ENCODE results near the gene IL12RB1. TPM values are rescaled to one million over a fixed set of nuclear protein-coding genes. Genes with fewer than 3 reads are reported as not detected.

The IL12RB1 gene
- total RNA-seq, 2 donors from 2014 or later = not detected

DNA sequence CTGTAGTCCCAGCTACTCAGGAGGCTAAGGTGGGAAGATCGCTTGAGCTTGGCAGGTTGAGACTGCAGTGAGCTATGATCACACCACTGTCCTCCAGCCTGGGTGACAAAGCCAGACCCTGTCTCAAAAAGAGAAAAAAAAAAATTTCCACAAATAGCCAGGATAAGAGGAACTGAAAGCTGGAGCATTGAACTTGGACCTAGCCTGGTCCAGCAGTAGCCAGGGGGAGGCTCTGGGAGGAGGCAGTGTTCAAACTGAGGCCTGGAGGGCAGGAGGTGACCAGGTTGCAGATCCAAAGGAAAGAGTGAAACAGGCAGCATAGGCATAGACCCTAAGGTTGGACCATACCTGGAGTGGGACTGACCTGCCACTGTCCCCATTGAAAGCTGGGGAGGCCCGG lies 39.4 kb upstream of the IL12RB1 start:
- no peak overlapping the region for H3K4me3 ChIP-seq (ENCODE audit: low read length)
- no peak overlapping the region for H3K27ac Mint-ChIP-seq
- TF ChIP-seq, protein P1, sequence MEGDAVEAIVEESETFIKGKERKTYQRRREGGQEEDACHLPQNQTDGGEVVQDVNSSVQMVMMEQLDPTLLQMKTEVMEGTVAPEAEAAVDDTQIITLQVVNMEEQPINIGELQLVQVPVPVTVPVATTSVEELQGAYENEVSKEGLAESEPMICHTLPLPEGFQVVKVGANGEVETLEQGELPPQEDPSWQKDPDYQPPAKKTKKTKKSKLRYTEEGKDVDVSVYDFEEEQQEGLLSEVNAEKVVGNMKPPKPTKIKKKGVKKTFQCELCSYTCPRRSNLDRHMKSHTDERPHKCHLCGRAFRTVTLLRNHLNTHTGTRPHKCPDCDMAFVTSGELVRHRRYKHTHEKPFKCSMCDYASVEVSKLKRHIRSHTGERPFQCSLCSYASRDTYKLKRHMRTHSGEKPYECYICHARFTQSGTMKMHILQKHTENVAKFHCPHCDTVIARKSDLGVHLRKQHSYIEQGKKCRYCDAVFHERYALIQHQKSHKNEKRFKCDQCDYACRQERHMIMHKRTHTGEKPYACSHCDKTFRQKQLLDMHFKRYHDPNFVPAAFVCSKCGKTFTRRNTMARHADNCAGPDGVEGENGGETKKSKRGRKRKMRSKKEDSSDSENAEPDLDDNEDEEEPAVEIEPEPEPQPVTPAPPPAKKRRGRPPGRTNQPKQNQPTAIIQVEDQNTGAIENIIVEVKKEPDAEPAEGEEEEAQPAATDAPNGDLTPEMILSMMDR (conservative IDR thresholded peaks at IDR 0.05) = no peak
- no peak for DNase-seq
- no peaks in the 10 kb centered on the region for H3K4me1 ChIP-seq (ENCODE audit: control insufficient read depth, insufficient read depth, low read length)
- H3K27me3 Mint-ChIP-seq (ENCODE audit: insufficient read depth) = no peaks in the 10 kb centered on the region
- H3K27me3 ChIP-seq (ENCODE audit: control insufficient read depth, insufficient read depth, low read length, poor library complexity, severe bottlenecking) = no peaks in the 10 kb centered on the region
- peaks cover 34% of the 10 kb centered on the region for H3K36me3 ChIP-seq (ENCODE audit: control insufficient read depth, insufficient read depth, low read length)
- no peaks in the 10 kb centered on the region for H3K9me3 Mint-ChIP-seq
- H3K9ac ChIP-seq (ENCODE audit: extremely low read depth, low read length, poor library complexity, severe bottlenecking) = no peak overlapping the region
- H3K4me1 Mint-ChIP-seq = no peaks in the 10 kb centered on the region
- 96 to 100% methylated on average over 2 of the region's 2 CpGs for WGBS, 2 experiments (ENCODE audit: insufficient coverage in 1 of 2, insufficient read length in 1 of 2)
- H3K4me3 Mint-ChIP-seq = no peak overlapping the region
- H3K9me3 ChIP-seq (ENCODE audit: control insufficient read depth, low read length) = no peaks in the 10 kb centered on the region
- no peak overlapping the region for H3K27ac ChIP-seq (ENCODE audit: low read depth, low read length)
- peaks cover 46% of the 10 kb centered on the region for H3K36me3 Mint-ChIP-seq (ENCODE audit: low read depth)

DNA sequence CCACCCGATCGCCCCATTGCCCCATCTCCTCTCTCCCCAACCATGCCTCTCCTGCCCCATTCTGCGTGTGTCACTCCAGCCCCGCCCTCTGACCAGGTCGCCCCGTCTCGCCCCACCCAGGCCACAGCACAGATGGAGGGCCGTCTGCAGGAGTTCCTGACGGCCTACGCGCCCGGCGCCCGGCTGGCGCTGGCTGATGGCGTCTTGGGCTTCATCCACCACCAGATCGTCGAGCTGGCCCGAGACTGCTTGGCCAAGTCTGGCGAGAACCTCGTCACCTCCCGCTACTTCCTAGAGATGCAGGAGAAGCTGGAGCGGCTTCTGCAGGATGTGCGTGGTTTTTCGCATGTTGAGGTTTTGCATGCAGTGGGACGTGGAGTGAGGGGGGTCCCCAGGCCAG lies 37.1 kb upstream of the IL12RB1 start:
- peaks cover 4% of the 10 kb centered on the region for H3K4me1 Mint-ChIP-seq
- peaks cover 20% of the 10 kb centered on the region for H3K36me3 ChIP-seq (ENCODE audit: control insufficient read depth, insufficient read depth, low read length)
- DNase-seq = no peak
- H3K9me3 ChIP-seq (ENCODE audit: control insufficient read depth, low read length) = no peaks in the 10 kb centered on the region
- H3K4me3 Mint-ChIP-seq = no peak overlapping the region
- peaks cover 2% of the 10 kb centered on the region for H3K27me3 Mint-ChIP-seq (ENCODE audit: insufficient read depth)
- H3K9ac ChIP-seq (ENCODE audit: extremely low read depth, low read length, poor library complexity, severe bottlenecking) = no peak overlapping the region
- H3K36me3 Mint-ChIP-seq (ENCODE audit: low read depth) = peaks cover 31% of the 10 kb centered on the region
- WGBS, 2 experiments (ENCODE audit: insufficient coverage in 1 of 2, insufficient read length in 1 of 2) = 91 to 93% methylated on average over 12 to 26 of the region's 26 CpGs
- H3K4me3 ChIP-seq (ENCODE audit: low read length) = no peak overlapping the region
- no peak overlapping the region for H3K27ac ChIP-seq (ENCODE audit: low read depth, low read length)
- no peaks in the 10 kb centered on the region for H3K9me3 Mint-ChIP-seq
- H3K4me1 ChIP-seq (ENCODE audit: control insufficient read depth, insufficient read depth, low read length) = no peaks in the 10 kb centered on the region
- no peak overlapping the region for H3K27ac Mint-ChIP-seq
- TF ChIP-seq, protein P1 (conservative IDR thresholded peaks at IDR 0.05) = no peak
- H3K27me3 ChIP-seq (ENCODE audit: control insufficient read depth, insufficient read depth, low read length, poor library complexity, severe bottlenecking) = no peaks in the 10 kb centered on the region

DNA sequence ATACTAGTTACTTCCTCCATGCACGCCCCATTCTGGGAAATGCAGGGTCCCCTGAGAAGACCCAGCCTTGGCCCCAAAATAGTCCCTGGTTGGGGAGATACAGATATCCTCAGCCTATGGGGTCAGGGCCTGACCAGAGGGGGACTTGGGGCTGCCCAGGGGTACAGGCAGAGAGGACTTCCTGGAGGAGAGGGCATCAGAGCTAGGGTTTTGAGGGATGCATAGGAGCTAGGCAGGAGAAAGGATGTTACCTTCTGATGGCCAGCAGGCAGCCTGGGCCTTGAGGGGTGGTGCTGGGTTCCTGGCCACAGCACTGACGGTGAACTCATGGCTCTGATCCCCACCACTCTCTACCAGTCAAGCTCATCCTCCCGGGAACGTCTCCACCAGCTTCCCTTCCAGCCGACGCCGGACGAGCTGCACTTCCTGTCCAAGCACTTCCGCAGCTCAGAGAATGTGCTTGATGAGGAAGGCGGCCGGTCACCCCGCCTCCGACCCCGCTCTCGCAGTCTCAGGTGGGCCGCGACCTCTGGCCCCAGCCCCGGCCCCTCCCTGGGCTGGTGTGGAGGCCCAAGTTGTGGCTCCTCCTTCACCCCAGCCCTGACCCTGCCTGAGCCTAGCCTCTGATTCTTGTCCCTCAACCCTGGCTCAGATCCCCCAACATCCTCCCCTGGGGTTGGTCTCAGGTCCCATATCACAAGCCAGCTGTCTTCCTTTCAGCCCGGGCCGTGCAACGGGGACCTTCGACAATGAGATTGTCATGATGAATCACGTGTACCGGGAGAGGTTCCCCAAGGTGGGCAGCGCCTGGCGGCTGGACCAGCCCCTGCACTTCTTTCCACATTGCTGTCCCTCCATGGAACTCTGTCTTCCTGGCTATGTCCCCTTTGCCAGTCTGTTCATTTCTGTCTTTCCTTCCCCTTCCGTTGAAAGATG lies 36.4 kb upstream of the IL12RB1 start:
- Mint-ChIP-seq H3K27me3 (ENCODE audit: insufficient read depth) (peaks cover 5% of the 10 kb centered on the region), H3K36me3 (ENCODE audit: low read depth) (peaks cover 25% of the 10 kb centered on the region), H3K4me1 (peaks cover 6% of the 10 kb centered on the region), H3K9me3 (no peaks in the 10 kb centered on the region), H3K27ac (no peak overlapping the region), H3K4me3 (no peak overlapping the region)
- no peak overlapping the region for H3K4me3 ChIP-seq (ENCODE audit: low read length)
- no peak overlapping the region for H3K9ac ChIP-seq (ENCODE audit: extremely low read depth, low read length, poor library complexity, severe bottlenecking)
- DNase-seq = no peak
- no peak overlapping the region for H3K27ac ChIP-seq (ENCODE audit: low read depth, low read length)
- no peaks in the 10 kb centered on the region for H3K4me1 ChIP-seq (ENCODE audit: control insufficient read depth, insufficient read depth, low read length)
- WGBS, 2 experiments (ENCODE audit: insufficient coverage in 1 of 2, insufficient read length in 1 of 2) = 95 to 96% methylated on average over 24 to 27 of the region's 27 CpGs
- H3K27me3 ChIP-seq (ENCODE audit: control insufficient read depth, insufficient read depth, low read length, poor library complexity, severe bottlenecking) = no peaks in the 10 kb centered on the region
- peaks cover 16% of the 10 kb centered on the region for H3K36me3 ChIP-seq (ENCODE audit: control insufficient read depth, insufficient read depth, low read length)
- no peaks in the 10 kb centered on the region for H3K9me3 ChIP-seq (ENCODE audit: control insufficient read depth, low read length)
- TF ChIP-seq, protein P1 (conservative IDR thresholded peaks at IDR 0.05) = no peak

Measured in endodermal cell (in vitro differentiated cells).